Stimulated activated CD8-positive, alpha-beta memory T cell treated with anti-CD3 and anti-CD28 coated beads, Interleukin-12 subunit alpha, Interleukin-12 subunit beta, amount 100 ng/mL, for 24 hours (primary cell): ENCODE measurements around the gene APOLD1.
"Not testable (repeated sequence)": the region's sequence is repeated elsewhere in the genome, so short reads cannot be mapped to it uniquely, and the experiment has no call there.

Experiments used
- DNase-seq: peaks from one replicate; pipeline ENCODE4 v3.0.0-alpha.2; 2020; ENCODE audit errors: extremely low read depth

APOLD1 gene

GRCh38 chr12:12784911-12785814 lies at the start of gene APOLD1:
Gene APOLD1, plus strand, starts transcription at chr12:12785659. Its CDS starts 33 bp downstream, at chr12:12785692.
- DNase-seq, result no peak

- DNase-seq, result no peak
These were observed 48.4 kb upstream of the APOLD1 start for GRCh38 chr12:12736759-12737676.

GRCh38 chr12:12738152-12738551 lies 47.3 kb upstream of the APOLD1 start:
- not testable (repeated sequence) for DNase-seq

GRCh38 chr12:12741660-12742059 lies 43.8 kb upstream of the APOLD1 start:
- no peak for DNase-seq

GRCh38 chr12:12744546-12745305 lies 40.7 kb upstream of the APOLD1 start:
- DNase-seq, result no peak

GRCh38 chr12:12745576-12746211 lies 39.8 kb upstream of the APOLD1 start:
- no peak for DNase-seq

GRCh38 chr12:12747278-12747677 lies 38.2 kb upstream of the APOLD1 start:
- DNase-seq, result no peak

GRCh38 chr12:12748044-12748443 lies 37.4 kb upstream of the APOLD1 start:
- DNase-seq, result no peak

GRCh38 chr12:12749433-12749832 lies 36.0 kb upstream of the APOLD1 start:
- DNase-seq, result no peak

GRCh38 chr12:12755923-12756322 lies 29.5 kb upstream of the APOLD1 start:
- no peak for DNase-seq

- DNase-seq, result no peak
These were observed 28.3 kb upstream of the APOLD1 start for GRCh38 chr12:12757121-12757520.

- DNase-seq, result no peak
These were observed 26.1 kb upstream of the APOLD1 start for GRCh38 chr12:12759234-12759915.

GRCh38 chr12:12764824-12765223 lies 20.6 kb upstream of the APOLD1 start:
- DNase-seq, result no peak

GRCh38 chr12:12770262-12770661 lies 15.2 kb upstream of the APOLD1 start:
- no peak for DNase-seq

GRCh38 chr12:12774791-12775190 lies 10.7 kb upstream of the APOLD1 start:
- no peak for DNase-seq

- no peak for DNase-seq
These were observed 9.2 kb upstream of the APOLD1 start for GRCh38 chr12:12776261-12776660.

GRCh38 chr12:12777092-12777491 lies 8.4 kb upstream of the APOLD1 start:
- no peak for DNase-seq

GRCh38 chr12:12779007-12779406 lies 6.5 kb upstream of the APOLD1 start:
- no peak for DNase-seq

- no peak for DNase-seq
These were observed 5.9 kb upstream of the APOLD1 start for GRCh38 chr12:12779529-12779928.

GRCh38 chr12:12784116-12784515 lies 1.3 kb upstream of the APOLD1 start:
- no peak for DNase-seq

- DNase-seq, result no peak
These were observed 869 bp downstream of the APOLD1 start for GRCh38 chr12:12786351-12786705.
